BE2C (cell line): ENCODE data around the gene PRTFDC1.

Source experiments
- DNase-seq: peaks from one replicate; pipeline ENCODE4 v3.0.0-alpha.2; 2020
- H3K27me3 ChIP-seq: fragments of 250-450 bp; sonication (Bioruptor Pico); 2 replicates; pipeline ENCODE4 v1.5.1; 2020; ENCODE audit warnings: mild to moderate bottlenecking
- H3K36me3 ChIP-seq: fragments of 250-450 bp; sonication (Bioruptor Pico); 2 replicates; pipeline ENCODE4 v1.5.1; 2020; ENCODE audit warnings: mild to moderate bottlenecking
- H3K4me1 ChIP-seq: fragments of 250-450 bp; sonication (Bioruptor Pico); 2 replicates; pipeline ENCODE4 v1.5.1; 2020
- H3K4me3 ChIP-seq: 2 replicates; pipeline ENCODE4 v1.5.1; 2011; ENCODE audit warnings: low read depth, low read length
- H3K9me3 ChIP-seq: fragments of 250-450 bp; sonication (Bioruptor Pico); 2 replicates; pipeline ENCODE4 v1.5.1; 2020
- TF ChIP-seq, protein P1 (sequence below): IDR thresholded peaks from 2 replicates; pipeline ENCODE4 v1.5.1; 2012; ENCODE audit warnings: mild to moderate bottlenecking, low read depth, low read length

The PRTFDC1 gene

DNA sequence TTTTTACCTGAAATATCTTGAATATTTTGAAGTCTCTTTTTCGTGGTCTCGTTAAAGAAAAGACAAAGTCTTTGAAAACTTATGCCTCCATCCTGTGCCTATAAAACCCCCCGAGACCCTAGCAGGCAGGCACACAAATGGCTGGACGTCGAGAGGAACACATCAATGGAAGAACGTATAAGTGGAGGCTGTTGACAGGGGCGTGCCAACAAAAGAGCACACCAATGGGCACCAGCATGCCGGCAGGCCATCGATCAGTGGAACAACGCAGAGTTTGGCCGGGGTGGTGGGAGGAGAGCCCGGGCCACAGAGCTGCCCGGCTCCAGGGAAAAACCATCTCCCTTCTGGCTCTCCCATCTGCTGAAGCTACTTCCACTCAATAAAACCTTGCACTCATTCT lies 38.9 kb upstream of the PRTFDC1 start:
- Histone ChIP-seq H3K36me3 (no peaks in the 10 kb centered on the region), H3K9me3 (no peaks in the 10 kb centered on the region), H3K4me1 (no peaks in the 10 kb centered on the region), H3K27me3 (no peaks in the 10 kb centered on the region), H3K4me3 (no peak overlapping the region)
- TF ChIP-seq, protein P1, sequence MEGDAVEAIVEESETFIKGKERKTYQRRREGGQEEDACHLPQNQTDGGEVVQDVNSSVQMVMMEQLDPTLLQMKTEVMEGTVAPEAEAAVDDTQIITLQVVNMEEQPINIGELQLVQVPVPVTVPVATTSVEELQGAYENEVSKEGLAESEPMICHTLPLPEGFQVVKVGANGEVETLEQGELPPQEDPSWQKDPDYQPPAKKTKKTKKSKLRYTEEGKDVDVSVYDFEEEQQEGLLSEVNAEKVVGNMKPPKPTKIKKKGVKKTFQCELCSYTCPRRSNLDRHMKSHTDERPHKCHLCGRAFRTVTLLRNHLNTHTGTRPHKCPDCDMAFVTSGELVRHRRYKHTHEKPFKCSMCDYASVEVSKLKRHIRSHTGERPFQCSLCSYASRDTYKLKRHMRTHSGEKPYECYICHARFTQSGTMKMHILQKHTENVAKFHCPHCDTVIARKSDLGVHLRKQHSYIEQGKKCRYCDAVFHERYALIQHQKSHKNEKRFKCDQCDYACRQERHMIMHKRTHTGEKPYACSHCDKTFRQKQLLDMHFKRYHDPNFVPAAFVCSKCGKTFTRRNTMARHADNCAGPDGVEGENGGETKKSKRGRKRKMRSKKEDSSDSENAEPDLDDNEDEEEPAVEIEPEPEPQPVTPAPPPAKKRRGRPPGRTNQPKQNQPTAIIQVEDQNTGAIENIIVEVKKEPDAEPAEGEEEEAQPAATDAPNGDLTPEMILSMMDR, result no peak
- no peak for DNase-seq

DNA sequence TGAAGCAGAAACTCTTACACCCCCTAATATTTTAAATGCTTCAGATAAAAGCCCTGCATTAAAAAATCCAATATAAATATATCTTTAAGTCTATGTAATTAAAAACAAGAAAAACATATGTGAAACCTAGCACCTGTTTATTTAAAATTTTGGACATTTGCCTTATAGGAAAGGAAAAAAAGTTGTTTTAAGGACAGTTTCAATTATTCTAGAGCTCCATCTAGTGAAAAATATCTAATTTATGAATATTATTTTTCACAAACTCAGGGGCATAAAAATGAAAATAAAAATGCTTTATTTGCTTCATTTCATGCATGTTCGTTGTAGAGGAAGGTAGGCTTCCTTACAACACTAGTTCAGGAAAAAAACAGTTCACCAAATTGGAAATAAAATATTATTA lies 37.5 kb upstream of the PRTFDC1 start:
- no peaks in the 10 kb centered on the region for H3K36me3 ChIP-seq
- no peaks in the 10 kb centered on the region for H3K27me3 ChIP-seq
- no peak overlapping the region for H3K4me3 ChIP-seq
- H3K9me3 ChIP-seq, result no peaks in the 10 kb centered on the region
- H3K4me1 ChIP-seq, result no peaks in the 10 kb centered on the region
- TF ChIP-seq, protein P1, result no peak
- DNase-seq, result no peak

DNA sequence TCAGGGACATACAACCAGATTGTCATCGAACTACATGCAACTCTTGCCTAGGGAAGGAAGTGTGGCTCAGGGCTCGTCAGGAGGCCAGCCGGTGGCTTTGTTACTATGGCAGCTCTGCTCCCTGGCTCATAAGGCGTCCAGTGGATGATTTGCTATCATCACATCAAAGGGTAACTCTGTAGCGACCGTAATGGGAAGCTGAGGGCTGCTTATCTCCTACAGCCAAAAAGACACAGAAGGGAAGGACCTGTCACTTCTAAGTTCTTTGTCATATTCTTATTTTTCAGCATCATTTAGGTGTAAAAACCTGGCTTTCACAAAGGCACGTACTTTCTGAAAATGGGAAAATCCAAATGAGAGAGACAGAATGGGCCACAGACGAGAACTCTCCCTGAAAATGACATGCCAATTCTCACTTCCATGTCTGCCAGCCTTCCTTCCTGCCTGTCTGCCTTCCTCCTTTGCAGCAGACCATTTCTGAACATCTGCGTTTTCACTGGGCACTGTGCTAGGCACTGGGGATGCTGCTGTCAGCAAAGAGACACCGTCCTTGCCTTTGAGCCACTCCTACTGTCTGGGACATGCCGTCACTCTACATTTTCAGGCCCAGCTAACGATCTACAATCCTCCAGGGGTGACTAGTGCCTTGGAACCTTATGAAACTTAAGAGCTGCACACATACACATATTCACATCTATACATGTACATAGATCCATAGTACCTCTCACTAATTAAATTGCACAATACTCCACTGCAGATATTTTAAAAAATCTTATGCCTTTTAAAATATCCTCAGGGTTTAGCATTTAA lies 36.6 kb upstream of the PRTFDC1 start:
- TF ChIP-seq, protein P1, result no peak
- no peaks in the 10 kb centered on the region for H3K4me1 ChIP-seq
- no peaks in the 10 kb centered on the region for H3K9me3 ChIP-seq
- no peaks in the 10 kb centered on the region for H3K36me3 ChIP-seq
- H3K27me3 ChIP-seq, result no peaks in the 10 kb centered on the region
- H3K4me3 ChIP-seq, result no peak overlapping the region
- no peak for DNase-seq

DNA sequence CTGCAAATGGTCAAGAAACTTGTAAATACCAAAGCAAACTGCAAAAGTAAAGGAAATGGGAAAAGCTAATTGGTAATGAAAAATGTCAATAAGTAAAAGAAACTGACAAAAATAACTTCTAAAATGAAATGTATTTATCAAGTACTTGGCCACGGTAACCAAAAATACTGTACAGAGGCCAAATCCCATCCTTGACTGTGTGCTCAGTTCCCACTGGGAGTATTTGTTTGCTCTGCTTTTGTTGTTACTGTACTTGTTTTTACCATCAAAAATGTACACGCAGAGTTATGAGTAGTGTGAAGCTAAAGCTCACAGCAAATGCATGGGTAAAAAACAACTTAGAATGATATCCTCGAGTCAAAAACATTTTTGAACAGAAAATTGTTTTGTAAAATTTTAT lies 32.5 kb upstream of the PRTFDC1 start:
- Histone ChIP-seq H3K4me3 (no peak overlapping the region), H3K36me3 (no peaks in the 10 kb centered on the region), H3K27me3 (no peaks in the 10 kb centered on the region), H3K4me1 (no peaks in the 10 kb centered on the region), H3K9me3 (no peaks in the 10 kb centered on the region)
- TF ChIP-seq, protein P1, result no peak
- no peak for DNase-seq

DNA sequence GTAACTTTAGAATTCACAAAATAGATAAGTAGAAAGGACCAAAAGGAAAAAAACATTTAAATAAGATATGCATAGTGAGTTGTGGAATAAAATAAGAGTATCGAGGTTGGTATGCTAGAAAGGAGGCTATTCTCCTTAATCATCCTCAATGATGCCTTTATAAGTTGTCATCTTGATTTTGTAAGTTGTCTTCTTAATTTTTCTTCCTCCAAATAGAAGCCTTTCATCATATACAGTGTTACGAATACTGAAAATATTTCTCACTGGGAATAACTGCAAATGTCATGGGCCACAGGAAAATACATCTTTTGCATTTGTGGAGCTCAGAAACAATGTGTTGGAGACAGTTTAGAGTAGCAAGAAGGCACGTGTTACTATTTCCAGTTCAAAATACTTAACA lies 31.5 kb upstream of the PRTFDC1 start:
- Histone ChIP-seq H3K4me3 (no peak overlapping the region), H3K4me1 (no peaks in the 10 kb centered on the region), H3K27me3 (no peaks in the 10 kb centered on the region), H3K9me3 (no peaks in the 10 kb centered on the region), H3K36me3 (no peaks in the 10 kb centered on the region)
- TF ChIP-seq, protein P1, result no peak
- no peak for DNase-seq

DNA sequence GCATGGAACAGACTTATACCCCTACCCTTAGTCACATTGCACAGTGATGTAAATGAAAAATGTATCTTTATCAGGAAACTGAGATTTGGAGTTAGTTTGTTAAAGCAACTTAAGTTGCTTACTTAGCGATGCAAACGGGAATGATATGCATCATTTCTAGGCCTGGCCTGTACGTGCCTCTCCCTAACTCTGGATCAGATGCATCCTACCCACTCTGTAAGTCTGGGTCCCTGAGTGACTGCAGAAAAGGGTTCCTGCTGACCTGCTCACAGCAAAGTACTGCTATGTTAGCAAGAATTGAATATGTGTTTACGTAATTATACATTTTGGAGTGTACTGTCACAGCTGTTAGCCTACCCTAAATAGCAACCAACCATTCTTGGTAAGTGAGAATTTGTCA lies 30.7 kb upstream of the PRTFDC1 start:
- no peaks in the 10 kb centered on the region for H3K9me3 ChIP-seq
- no peak overlapping the region for H3K4me3 ChIP-seq
- no peaks in the 10 kb centered on the region for H3K36me3 ChIP-seq
- DNase-seq, result no peak
- TF ChIP-seq, protein P1, result no peak
- no peaks in the 10 kb centered on the region for H3K4me1 ChIP-seq
- H3K27me3 ChIP-seq, result no peaks in the 10 kb centered on the region
